Fibroblast of mammary gland (primary cell): ENCODE data around the gene LINC00632.

Experiments
- DNase-seq: peaks from one replicate; pipeline ENCODE4 v3.0.0-alpha.2; 2010; ENCODE audit warnings: low read depth
- H3K4me3 ChIP-seq: 2 replicates; pipeline ENCODE4 v1.5.1; 2011; ENCODE audit warnings: low read depth, mild to moderate bottlenecking, low read length, moderate library complexity; ENCODE audit not compliant: control insufficient read depth
- CTCF ChIP-seq: conservative IDR thresholded peaks from 2 replicates; pipeline ENCODE4 v1.5.1; 2011; ENCODE audit warnings: low read depth, low read length, inconsistent platforms; ENCODE audit not compliant: control insufficient read depth, insufficient read depth

Gene LINC00632

GRCh38 chrX:140723121-140723715 is 13.7 kb downstream of the LINC00632 start:
- DNase-seq, result peak; percentile 11

GRCh38 chrX:140724309-140724708 is 14.8 kb downstream of the LINC00632 start:
- no peak overlapping the region for H3K4me3 ChIP-seq
- no peak for TF ChIP-seq CTCF
- no peak for DNase-seq

More at GRCh38 chrX:140723121-140723715, 13.7 kb downstream of the LINC00632 start:
- no peak for TF ChIP-seq CTCF
- no peak overlapping the region for H3K4me3 ChIP-seq

GRCh38 chrX:140724736-140725135 is 15.2 kb downstream of the LINC00632 start:
- peak; percentile 4 for DNase-seq
- H3K4me3 ChIP-seq, result no peak overlapping the region
- no peak for TF ChIP-seq CTCF

- no peak for DNase-seq
- no peak for TF ChIP-seq CTCF
Measured at GRCh38 chrX:140725500-140725899, 15.9 kb downstream of the LINC00632 start.

GRCh38 chrX:140733766-140734342 is 24.3 kb downstream of the LINC00632 start:
- peak; percentile 91 for TF ChIP-seq CTCF
- peak; percentile 68 for DNase-seq
- no peak overlapping the region for H3K4me3 ChIP-seq

More at GRCh38 chrX:140725500-140725899, 15.9 kb downstream of the LINC00632 start:
- H3K4me3 ChIP-seq, result no peak overlapping the region

- no peak overlapping the region for H3K4me3 ChIP-seq
- TF ChIP-seq CTCF, result no peak
- no peak for DNase-seq
Measured at GRCh38 chrX:140744085-140744484, 34.5 kb downstream of the LINC00632 start.
